ENCODE data around the gene CPNE4.

DNA sequence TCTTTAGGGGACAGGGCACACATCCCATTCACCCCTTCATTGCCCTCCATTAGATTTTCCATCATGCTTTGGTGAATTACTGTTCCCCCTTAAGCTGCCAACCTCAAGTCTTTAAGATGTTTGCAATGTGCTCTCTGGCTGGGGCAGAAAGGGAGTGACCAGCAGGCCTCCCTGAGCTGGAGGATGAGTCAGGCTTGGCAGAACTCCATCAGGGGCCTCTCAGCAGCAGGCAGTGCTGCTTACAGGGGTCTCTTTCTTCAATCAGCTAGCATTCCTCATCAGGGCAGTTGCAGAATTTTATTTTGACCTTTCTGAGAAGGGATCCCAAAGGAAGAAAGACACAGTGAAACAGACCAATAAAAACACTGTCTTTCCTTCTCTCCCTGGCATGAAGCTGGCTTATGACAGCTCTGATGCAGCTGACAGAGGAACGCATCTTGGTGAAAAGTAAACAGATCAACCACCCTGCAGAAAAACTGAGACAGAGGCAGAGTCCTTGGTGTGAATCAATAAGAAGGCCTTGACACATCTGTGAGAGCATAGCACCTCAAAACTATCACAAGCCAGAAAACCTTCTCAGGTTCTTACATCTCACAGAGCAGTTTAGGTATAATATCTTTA lies 443.3 kb downstream of the CPNE4 start:
- TF ChIP-seq, protein P1, sequence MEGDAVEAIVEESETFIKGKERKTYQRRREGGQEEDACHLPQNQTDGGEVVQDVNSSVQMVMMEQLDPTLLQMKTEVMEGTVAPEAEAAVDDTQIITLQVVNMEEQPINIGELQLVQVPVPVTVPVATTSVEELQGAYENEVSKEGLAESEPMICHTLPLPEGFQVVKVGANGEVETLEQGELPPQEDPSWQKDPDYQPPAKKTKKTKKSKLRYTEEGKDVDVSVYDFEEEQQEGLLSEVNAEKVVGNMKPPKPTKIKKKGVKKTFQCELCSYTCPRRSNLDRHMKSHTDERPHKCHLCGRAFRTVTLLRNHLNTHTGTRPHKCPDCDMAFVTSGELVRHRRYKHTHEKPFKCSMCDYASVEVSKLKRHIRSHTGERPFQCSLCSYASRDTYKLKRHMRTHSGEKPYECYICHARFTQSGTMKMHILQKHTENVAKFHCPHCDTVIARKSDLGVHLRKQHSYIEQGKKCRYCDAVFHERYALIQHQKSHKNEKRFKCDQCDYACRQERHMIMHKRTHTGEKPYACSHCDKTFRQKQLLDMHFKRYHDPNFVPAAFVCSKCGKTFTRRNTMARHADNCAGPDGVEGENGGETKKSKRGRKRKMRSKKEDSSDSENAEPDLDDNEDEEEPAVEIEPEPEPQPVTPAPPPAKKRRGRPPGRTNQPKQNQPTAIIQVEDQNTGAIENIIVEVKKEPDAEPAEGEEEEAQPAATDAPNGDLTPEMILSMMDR (IDR thresholded peaks at IDR 0.05; ENCODE audit: low read depth, low read length, poor library complexity, severe bottlenecking): no peak
- no peak for TF ChIP-seq EZH2phosphoT487 (IDR thresholded peaks at IDR 0.05; ENCODE audit: borderline replicate concordance, low read length)

Data from DOHH2 (cell line).